HepG2 (cell line): ENCODE measurements around the gene NT5C. TPM values are rescaled to one million over a fixed set of nuclear protein-coding genes. Genes with fewer than 3 reads are reported as not detected.

Experiments used
- ARID3A ChIP-seq: IDR thresholded peaks from 2 replicates; pipeline ENCODE4 v1.6.1; 2012; ENCODE audit warnings: low read depth, low read length, improper control_type of control experiment
- DZIP1 ChIP-seq: sonication (generic); formaldehyde crosslinking; IDR thresholded peaks from 2 replicates; pipeline ENCODE4 v1.5.0; 2020; ENCODE audit warnings: mild to moderate bottlenecking, missing genetic modification reagents
- FOXJ3 ChIP-seq: sonication (generic); formaldehyde crosslinking; IDR thresholded peaks from 2 replicates; pipeline ENCODE4 v1.4.0; 2020; ENCODE audit warnings: missing genetic modification reagents, mild to moderate bottlenecking, borderline replicate concordance
- NAIF1 ChIP-seq: sonication (generic); formaldehyde crosslinking; IDR thresholded peaks from 2 replicates; pipeline ENCODE4 v1.5.0; 2020; ENCODE audit warnings: mild to moderate bottlenecking, missing genetic modification reagents, borderline replicate concordance
- NRL ChIP-seq: sonication (generic); formaldehyde crosslinking; IDR thresholded peaks from 2 replicates; pipeline ENCODE4 v1.5.0; 2020; ENCODE audit warnings: missing genetic modification reagents, mild to moderate bottlenecking, moderate library complexity, borderline replicate concordance
- PCBP2 ChIP-seq: fragments of 200-400 bp; formaldehyde crosslinking; optimal IDR thresholded peaks from 2 replicates; pipeline ENCODE3; 2018; ENCODE audit warnings: low read length, low read depth; ENCODE audit not compliant: poor library complexity, severe bottlenecking
- RNF219 ChIP-seq: sonication (generic); formaldehyde crosslinking; IDR thresholded peaks from 2 replicates; pipeline ENCODE4 v1.5.0; 2020; ENCODE audit warnings: mild to moderate bottlenecking, missing genetic modification reagents
- TFDP2 ChIP-seq: sonication (generic); formaldehyde crosslinking; IDR thresholded peaks from 2 replicates; pipeline ENCODE4 v1.4.0; 2020; ENCODE audit warnings: missing genetic modification reagents
- THAP11 ChIP-seq: IDR thresholded peaks from 2 replicates; pipeline ENCODE4 v1.6.1; 2016; ENCODE audit warnings: missing biosample characterization, missing genetic modification reagents
- THRA ChIP-seq: sonication (generic); formaldehyde crosslinking; IDR thresholded peaks from 2 replicates; pipeline ENCODE4 v1.4.0; 2020; ENCODE audit warnings: missing genetic modification reagents, borderline replicate concordance
- ZNF33B ChIP-seq: sonication (generic); formaldehyde crosslinking; IDR thresholded peaks from 2 replicates; pipeline ENCODE4 v1.5.1; 2020; ENCODE audit warnings: mild to moderate bottlenecking, missing genetic modification reagents
- ZNF512B ChIP-seq: sonication (generic); formaldehyde crosslinking; IDR thresholded peaks from 2 replicates; pipeline ENCODE4 v1.5.1; 2020; ENCODE audit warnings: missing genetic modification reagents, mild to moderate bottlenecking, borderline replicate concordance
- ZNF570 ChIP-seq: sonication (generic); formaldehyde crosslinking; IDR thresholded peaks from 2 replicates; pipeline ENCODE4 v1.4.0; 2020; ENCODE audit warnings: mild to moderate bottlenecking, missing genetic modification reagents, borderline replicate concordance
- ZSCAN25 ChIP-seq: sonication (generic); formaldehyde crosslinking; IDR thresholded peaks from 2 replicates; pipeline ENCODE4 v1.8.0; 2022; ENCODE audit warnings: mild to moderate bottlenecking, missing genetic modification reagents
- polyA plus RNA-seq, 8 experiments: library from polyadenylated mRNA; depleted of rRNA in 3 of 8; stranded (reverse) in 7 of 8; unstranded in 1 of 8; fragments of >200 nt; fragmentation: Illumina TruSeq in 4 of 8; extraction: Trizol in 4 of 8; gene quantifications; 2 replicates each; pipeline versions ENCODE4 v1.2.1 to v1.2.3, GENCODE V29; 2011 to 2016; ENCODE audit warnings: low read depth in 4 of 8, missing spikeins in 1 of 8, mixed read lengths in 1 of 8; ENCODE audit not compliant: insufficient read depth in 1 of 8
- total RNA-seq, 5 experiments: library from RNA; depleted of rRNA; stranded (reverse); fragments of >200 nt; fragmentation: Illumina TruSeq; extraction: Trizol; gene quantifications; 2 replicates each; pipeline ENCODE4 v1.2.3, GENCODE V29; 2016; ENCODE audit warnings: low read depth in 1 of 5

NT5C gene
- total and polyA plus RNA-seq, 2 of the 13 experiments (the other 11 are each of a cell fraction or from before 2014, with no cell fraction given), result 42.8 to 48.6 TPM

- peak; percentile 43; the same call in 1 of the 2 replicates for TF ChIP-seq THRA (CRISPR knock-in tag)
- no peak for TF ChIP-seq ZNF512B (CRISPR knock-in tag)
- no peak for TF ChIP-seq ARID3A
- TF ChIP-seq ZSCAN25 (CRISPR knock-in tag), result peak; percentile 86; the same call in 1 of the 2 replicates
- no peak for TF ChIP-seq FOXJ3 (CRISPR knock-in tag)
- no peak for TF ChIP-seq NRL (CRISPR knock-in tag)
- peak; percentile 76; the same call in 1 of the 2 replicates for TF ChIP-seq ZNF570 (CRISPR knock-in tag)
- 0 out of 2 replicates have a peak, but pooled peaks have one; percentile 42 for TF ChIP-seq ZNF33B (CRISPR knock-in tag)
- TF ChIP-seq THAP11, result peak; percentile 84
- no peak for TF ChIP-seq PCBP2
- TF ChIP-seq NAIF1 (CRISPR knock-in tag), result no peak
- no peak for TF ChIP-seq RNF219 (CRISPR knock-in tag)
- peak; percentile 89 for TF ChIP-seq TFDP2 (CRISPR knock-in tag)
- TF ChIP-seq DZIP1, result no peak; the same call in 1 of the 2 replicates
Observed at GRCh38 chr17:75131278-75132017, at the start of gene NT5C (continued).
